Activated T-cell treated with anti-CD3 and anti-CD28 coated beads, Interleukin-2, amount 50 U/mL, for 4 hours (primary cell): ENCODE results near the gene ESR1. TPM values are rescaled to one million over a fixed set of nuclear protein-coding genes. Genes with fewer than 3 reads are reported as not detected.
"Not testable (repeated sequence)": the region's sequence is repeated elsewhere in the genome, so short reads cannot be mapped to it uniquely, and the experiment has no call there.

Experiments
- ATAC-seq, 2 donors: fragments of 200-7000 bp; cut with Tn5 transposase; one replicate each; pipeline ENCODE4 v1.10.0; 2021
- DNase-seq: peaks from one replicate; pipeline ENCODE4 v3.0.0-alpha.2; 2020
- H3K27me3 Mint-ChIP-seq: one replicate; pipeline ENCODE4 v1.8.0; 2021; ENCODE audit warnings: low read depth, mixed read lengths
- H3K36me3 Mint-ChIP-seq: one replicate; pipeline ENCODE4 v1.8.0; 2022; ENCODE audit warnings: mixed read lengths; ENCODE audit not compliant: insufficient read depth
- H3K4me1 Mint-ChIP-seq: one replicate; pipeline ENCODE4 v1.8.0; 2021; ENCODE audit warnings: low read depth, mixed read lengths
- H3K4me3 Mint-ChIP-seq: one replicate; pipeline ENCODE4 v1.8.0; 2021; ENCODE audit warnings: mild to moderate bottlenecking, moderate library complexity, mixed read lengths
- H3K9me3 Mint-ChIP-seq: one replicate; pipeline ENCODE4 v1.8.0; 2021; ENCODE audit warnings: mixed read lengths
- total RNA-seq, 3 donors: library from RNA; stranded (reverse); gene quantifications; one replicate each; pipeline ENCODE4 v1.2.1, GENCODE V29; 2021

ESR1 gene
- total RNA-seq, 3 donors from 2014 or later: 0.13 to 0.68 (median 0.54) TPM

DNA sequence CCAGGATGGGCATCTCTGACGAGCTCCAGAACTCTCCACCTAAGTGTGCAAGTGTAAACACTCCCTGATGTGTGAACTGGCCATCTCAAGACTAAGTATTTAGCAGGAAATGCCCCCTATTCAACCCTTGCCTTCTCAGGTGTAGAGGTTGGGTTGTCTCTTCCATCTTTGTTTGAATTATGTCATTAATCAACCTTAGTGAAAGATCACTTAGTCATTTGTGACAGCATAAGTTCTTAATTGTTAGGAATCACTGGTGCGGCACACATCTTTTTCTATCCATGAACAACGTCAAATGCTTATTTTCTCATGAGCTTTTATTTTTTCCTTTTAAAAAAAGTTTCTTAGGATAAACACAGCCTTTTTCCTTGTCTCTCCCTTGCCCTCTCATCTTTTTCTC lies 151.6 kb downstream of the ESR1 start:
- H3K4me1 Mint-ChIP-seq: peaks cover 18% of the 10 kb centered on the region
- no peak for ATAC-seq
- no peak overlapping the region for H3K4me3 Mint-ChIP-seq

DNA sequence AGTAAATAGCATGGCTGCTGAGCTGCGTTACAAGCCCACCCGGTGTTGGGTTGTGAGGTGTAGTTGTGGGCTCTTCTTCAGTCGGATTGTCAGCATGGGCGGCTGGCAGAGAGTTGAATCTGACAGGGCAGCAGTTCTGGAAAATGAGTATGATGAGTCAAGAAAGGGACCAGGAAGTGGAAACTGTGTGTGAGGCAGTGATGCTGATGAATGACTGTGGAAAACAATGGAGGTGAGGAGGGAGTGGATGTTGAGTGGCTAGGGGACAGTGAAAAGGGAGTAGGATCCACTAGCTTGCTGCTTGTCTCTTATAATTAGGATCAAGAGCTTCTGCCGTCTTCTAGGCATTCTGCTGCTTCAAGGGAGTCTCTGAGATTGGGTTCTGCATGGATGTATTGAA lies 154.3 kb downstream of the ESR1 start:
- Mint-ChIP-seq H3K27me3 (peaks cover 2% of the 10 kb centered on the region), H3K9me3 (no peaks in the 10 kb centered on the region), H3K4me1 (peaks cover 18% of the 10 kb centered on the region), H3K36me3 (no peaks in the 10 kb centered on the region), H3K4me3 (no peak overlapping the region)
- DNase-seq: no peak
- no peak for ATAC-seq

More for the DNA sequence above, 151.6 kb downstream of the ESR1 start:
- no peak for DNase-seq
- no peaks in the 10 kb centered on the region for H3K27me3 Mint-ChIP-seq
- H3K36me3 Mint-ChIP-seq: no peaks in the 10 kb centered on the region
- no peaks in the 10 kb centered on the region for H3K9me3 Mint-ChIP-seq

DNA sequence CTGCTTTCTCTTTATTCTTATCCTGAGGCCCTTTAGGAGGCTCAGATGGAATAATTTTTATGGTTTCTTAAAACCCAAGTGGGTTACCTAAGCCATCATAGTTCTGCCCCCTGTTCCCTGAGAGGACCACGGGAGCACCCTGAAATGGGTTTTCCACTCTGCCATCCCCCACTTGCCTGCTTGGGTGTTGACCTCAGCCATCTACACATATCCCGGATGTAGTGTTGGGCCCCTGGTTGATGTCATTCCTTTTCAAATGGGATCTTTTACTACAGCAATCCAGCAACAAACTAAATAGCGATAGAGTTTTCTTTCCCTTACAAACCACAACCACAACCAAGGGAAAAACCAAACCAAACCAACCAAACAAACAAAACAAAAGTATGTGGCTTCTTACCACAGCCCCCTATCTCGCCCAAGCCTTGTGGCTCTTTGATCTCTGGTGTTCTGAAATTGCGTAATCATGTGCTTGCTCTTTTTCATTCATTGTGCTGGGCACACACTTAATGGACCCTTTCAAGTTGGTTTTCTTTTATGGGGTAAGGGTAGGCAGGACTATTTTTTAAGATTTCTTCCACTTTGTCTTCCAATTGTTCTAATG lies 154.9 kb downstream of the ESR1 start:
- Mint-ChIP-seq H3K4me1 (peaks cover 18% of the 10 kb centered on the region), H3K4me3 (no peak overlapping the region), H3K36me3 (peaks cover 4% of the 10 kb centered on the region), H3K9me3 (peaks cover 2% of the 10 kb centered on the region), H3K27me3 (peaks cover 3% of the 10 kb centered on the region)
- ATAC-seq: no peak
- DNase-seq: no peak

DNA sequence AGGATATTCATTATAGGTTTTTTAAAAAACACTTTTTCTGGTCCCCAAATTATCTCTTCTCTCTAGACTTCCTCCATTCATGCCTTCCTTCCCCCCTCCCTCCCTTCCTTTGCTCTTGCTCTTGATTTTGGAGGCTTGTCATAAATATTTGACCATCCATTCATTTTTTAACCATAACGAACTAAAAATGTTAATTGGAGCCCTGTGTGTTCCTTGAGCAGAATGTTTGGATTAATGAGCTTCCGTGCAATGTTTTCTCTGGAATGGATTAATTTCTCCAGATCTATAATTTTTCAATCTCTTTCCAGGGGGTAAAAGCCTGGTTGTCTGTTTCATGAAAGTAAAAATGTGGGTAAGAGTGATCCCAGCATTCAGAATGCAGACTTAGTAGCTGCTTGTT lies 155.5 kb downstream of the ESR1 start:
- Mint-ChIP-seq H3K4me3 (no peak overlapping the region), H3K36me3 (peaks cover 5% of the 10 kb centered on the region), H3K27me3 (peaks cover 6% of the 10 kb centered on the region), H3K4me1 (peaks cover 18% of the 10 kb centered on the region), H3K9me3 (peaks cover 3% of the 10 kb centered on the region)
- ATAC-seq (no peak), DNase-seq (no peak)

DNA sequence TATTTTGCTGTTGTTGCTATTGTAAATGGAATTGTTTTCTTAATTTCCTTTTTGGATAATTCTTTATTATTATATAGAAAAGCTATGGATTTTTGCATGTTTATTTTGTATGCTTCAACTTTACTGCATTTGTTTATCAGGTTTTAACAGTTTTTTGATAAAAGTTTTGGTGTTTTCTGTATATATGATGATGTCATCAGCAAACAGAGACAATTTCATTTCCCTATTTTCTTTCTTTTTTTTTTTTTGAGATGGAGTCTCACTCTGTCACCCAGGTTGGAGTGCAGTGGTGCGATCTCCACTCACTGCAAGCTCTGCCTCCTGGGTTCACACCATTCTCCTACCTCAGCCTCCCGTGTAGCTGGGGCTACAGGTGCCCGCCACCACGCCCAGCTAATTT lies 156.9 kb downstream of the ESR1 start:
- not testable (repeated sequence) for H3K36me3 Mint-ChIP-seq, H3K27me3 Mint-ChIP-seq, H3K4me3 Mint-ChIP-seq, DNase-seq, ATAC-seq, H3K9me3 Mint-ChIP-seq
- H3K4me1 Mint-ChIP-seq: peaks cover 18% of the 10 kb centered on the region

DNA sequence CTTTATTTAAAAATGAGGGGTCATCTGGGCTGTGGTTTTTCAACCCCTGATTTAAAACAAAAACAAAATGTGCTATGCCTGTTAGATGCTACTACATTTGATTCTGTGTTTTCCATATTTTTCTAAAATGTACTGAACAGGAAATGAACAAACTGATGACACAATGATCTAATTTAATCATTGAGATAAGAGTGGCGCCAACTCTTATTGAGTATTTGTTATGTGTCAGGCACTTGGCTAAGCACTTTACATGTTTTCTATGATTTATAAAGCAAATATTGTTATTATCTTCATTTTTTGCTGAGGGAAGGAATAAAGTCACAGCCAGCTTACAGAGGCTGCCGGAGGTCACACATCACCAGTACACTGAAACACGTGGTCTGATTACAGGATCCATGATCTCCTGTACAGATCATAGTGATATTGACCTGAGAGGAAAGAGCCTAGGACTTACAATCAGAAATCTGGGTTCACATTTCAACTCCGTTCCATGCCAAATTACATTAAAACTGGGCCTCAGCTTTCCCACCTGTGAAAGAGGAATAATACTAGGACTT lies 166.7 kb downstream of the ESR1 start:
- ATAC-seq: no peak
- Mint-ChIP-seq H3K36me3 (peaks cover 2% of the 10 kb centered on the region), H3K27me3 (peaks cover 8% of the 10 kb centered on the region), H3K9me3 (no peaks in the 10 kb centered on the region), H3K4me1 (no peaks in the 10 kb centered on the region), H3K4me3 (no peak overlapping the region)
- no peak for DNase-seq

DNA sequence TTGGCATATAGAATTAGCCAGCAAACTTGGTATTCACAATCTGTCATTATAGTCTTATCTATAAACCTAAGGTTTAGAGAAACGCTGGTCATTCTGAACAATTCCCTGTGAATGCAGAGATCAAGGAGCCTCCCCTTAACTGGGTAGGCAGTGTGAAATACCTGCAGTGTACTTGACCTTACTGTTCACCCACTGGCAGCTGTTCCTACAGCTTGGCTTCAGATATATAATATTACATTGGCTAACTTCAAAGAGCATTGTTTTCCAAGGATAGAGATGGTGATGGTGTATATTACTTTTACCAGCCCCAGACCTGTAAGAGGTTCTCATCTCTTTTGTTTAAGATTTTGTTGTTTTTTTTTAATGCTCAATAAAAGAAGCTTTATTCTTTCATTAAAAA lies 168.3 kb downstream of the ESR1 start:
- Mint-ChIP-seq H3K36me3 (no peaks in the 10 kb centered on the region), H3K27me3 (peaks cover 5% of the 10 kb centered on the region), H3K4me1 (no peaks in the 10 kb centered on the region), H3K9me3 (no peaks in the 10 kb centered on the region), H3K4me3 (no peak overlapping the region)
- DNase-seq (no peak), ATAC-seq (no peak)

DNA sequence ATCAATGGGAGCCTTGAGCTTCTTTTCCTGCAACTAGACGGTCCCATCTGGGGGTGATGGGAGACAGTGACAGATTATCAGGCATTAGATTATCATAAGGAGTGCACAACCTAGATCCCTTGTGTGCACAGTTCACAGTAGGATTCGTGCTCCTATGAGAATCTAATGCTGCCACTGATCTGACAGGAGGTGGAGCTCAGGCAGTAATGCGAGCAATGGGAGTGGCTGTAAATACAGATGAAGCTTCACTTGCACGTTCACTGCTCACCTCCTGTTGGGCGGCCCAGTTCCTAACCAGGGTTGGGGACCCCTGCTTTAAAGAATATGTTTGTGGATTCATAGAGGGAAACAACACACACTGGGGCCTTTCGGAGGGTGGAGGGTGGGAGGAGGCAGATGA lies 180.7 kb downstream of the ESR1 start:
- DNase-seq, H3K4me1 Mint-ChIP-seq, H3K36me3 Mint-ChIP-seq, ATAC-seq, H3K9me3 Mint-ChIP-seq, H3K4me3 Mint-ChIP-seq, H3K27me3 Mint-ChIP-seq: not testable (repeated sequence)

DNA sequence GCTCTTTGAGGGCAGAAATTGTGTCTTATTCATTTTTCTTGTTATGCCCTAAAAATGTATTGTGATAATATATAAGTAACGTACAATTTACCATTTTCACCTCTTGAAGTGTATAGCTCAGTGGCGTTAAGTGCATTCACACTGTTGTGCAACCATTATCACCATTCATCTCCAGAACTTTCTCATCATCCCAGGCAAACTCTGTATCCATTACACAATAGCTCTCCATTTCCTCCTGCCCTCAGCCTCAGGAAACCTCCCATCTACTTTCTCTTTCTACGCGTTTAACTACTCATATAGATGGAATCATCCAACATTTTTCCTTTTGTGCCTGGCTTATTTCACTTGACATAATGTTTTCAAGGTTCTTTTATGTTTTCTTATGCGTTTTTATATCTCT lies 184.6 kb downstream of the ESR1 start:
- Mint-ChIP-seq H3K9me3 (peaks cover 5% of the 10 kb centered on the region), H3K4me1 (no peaks in the 10 kb centered on the region), H3K36me3 (peaks cover 2% of the 10 kb centered on the region), H3K27me3 (no peaks in the 10 kb centered on the region), H3K4me3 (no peak overlapping the region)
- ATAC-seq: no peak
- DNase-seq: no peak

DNA sequence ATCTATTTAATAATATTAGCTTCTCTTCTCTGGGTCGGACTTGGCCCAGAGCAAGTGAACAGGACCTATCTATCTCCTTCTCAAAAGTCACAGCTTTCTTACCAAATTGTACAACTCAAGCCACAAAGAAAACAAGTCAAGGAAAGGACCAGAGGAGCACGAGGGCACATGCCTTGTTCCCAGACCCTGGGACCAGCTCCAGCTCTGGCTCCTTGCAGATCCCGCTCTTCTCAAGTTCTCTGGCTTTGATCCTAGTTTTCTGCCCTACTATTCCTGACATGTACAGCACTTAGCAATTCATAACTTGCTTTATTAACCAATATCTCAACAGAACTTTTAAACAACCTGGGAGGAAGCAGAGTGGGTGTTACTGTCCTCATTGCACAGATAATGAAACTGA lies 185.9 kb downstream of the ESR1 start:
- H3K4me1 Mint-ChIP-seq: no peaks in the 10 kb centered on the region
- peaks cover 2% of the 10 kb centered on the region for H3K36me3 Mint-ChIP-seq
- peaks cover 5% of the 10 kb centered on the region for H3K9me3 Mint-ChIP-seq
- DNase-seq (no peak), ATAC-seq (no peak)
- no peaks in the 10 kb centered on the region for H3K27me3 Mint-ChIP-seq
- H3K4me3 Mint-ChIP-seq: no peak overlapping the region

DNA sequence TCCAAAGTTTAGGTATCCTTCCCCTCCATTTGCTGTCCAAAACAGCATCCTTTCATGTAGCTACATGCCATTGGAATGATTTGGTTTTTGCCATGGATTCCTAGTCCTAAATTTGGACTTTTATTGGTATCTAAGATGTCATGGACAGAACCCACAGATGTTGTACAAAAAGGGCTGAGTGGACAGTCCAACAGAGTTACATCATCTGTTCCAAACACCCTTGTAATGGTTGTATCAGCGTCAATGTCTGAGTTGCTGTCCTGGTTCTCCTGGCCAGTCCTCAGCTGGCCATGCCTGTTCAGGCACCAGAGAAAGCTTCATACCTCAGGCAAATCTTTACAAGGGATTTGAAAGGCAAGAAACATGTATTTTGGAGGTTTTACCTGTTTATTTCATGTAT lies 191.3 kb downstream of the ESR1 start:
- no peaks in the 10 kb centered on the region for H3K9me3 Mint-ChIP-seq
- H3K36me3 Mint-ChIP-seq: peaks cover 2% of the 10 kb centered on the region
- ATAC-seq: no peak
- H3K4me1 Mint-ChIP-seq: no peaks in the 10 kb centered on the region
- no peaks in the 10 kb centered on the region for H3K27me3 Mint-ChIP-seq
- no peak overlapping the region for H3K4me3 Mint-ChIP-seq
- DNase-seq: no peak

DNA sequence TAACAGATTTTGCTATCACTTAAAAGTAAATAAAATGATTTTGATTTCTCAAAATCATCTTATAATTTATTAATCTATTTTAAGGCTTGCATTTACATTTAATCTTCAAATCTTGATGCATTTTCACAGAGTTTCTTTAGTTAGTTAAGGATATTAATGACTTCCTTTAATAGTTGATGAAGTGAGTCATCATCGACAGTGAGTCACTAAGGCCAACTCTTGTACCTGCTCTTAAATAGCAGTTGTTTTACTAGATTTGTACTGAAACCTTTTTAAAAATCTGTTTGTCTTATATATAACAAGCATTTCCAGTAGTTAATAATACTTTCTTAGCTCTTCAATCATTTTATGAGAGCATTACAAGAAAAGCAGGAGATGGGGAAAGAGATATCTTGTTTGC lies 191.7 kb downstream of the ESR1 start:
- peaks cover 2% of the 10 kb centered on the region for H3K36me3 Mint-ChIP-seq
- H3K27me3 Mint-ChIP-seq: no peaks in the 10 kb centered on the region
- H3K4me3 Mint-ChIP-seq: no peak overlapping the region
- DNase-seq: no peak
- H3K4me1 Mint-ChIP-seq: no peaks in the 10 kb centered on the region
- no peaks in the 10 kb centered on the region for H3K9me3 Mint-ChIP-seq
- ATAC-seq: no peak

DNA sequence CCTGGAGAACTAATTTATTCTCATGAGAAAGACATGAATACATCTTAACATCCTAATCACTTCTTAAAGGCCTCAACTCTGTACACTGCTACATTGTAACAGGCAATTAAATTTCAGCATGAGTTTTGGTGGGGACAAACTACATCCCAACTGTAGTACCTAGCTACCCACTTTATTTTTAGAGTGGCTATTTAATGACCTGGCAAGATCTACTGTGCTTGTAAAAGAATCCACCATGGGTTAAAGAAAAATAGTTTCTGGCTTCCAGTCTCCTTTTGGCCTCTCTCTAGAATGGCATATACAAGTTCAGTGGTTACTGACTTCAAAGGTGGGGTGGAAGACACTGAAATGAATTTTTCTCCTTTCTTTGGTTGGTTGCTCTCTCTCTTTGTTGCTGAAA lies 193.9 kb downstream of the ESR1 start:
- no peaks in the 10 kb centered on the region for H3K4me1 Mint-ChIP-seq
- no peaks in the 10 kb centered on the region for H3K36me3 Mint-ChIP-seq
- DNase-seq: no peak
- H3K9me3 Mint-ChIP-seq: no peaks in the 10 kb centered on the region
- H3K27me3 Mint-ChIP-seq: no peaks in the 10 kb centered on the region
- ATAC-seq: no peak
- no peak overlapping the region for H3K4me3 Mint-ChIP-seq

DNA sequence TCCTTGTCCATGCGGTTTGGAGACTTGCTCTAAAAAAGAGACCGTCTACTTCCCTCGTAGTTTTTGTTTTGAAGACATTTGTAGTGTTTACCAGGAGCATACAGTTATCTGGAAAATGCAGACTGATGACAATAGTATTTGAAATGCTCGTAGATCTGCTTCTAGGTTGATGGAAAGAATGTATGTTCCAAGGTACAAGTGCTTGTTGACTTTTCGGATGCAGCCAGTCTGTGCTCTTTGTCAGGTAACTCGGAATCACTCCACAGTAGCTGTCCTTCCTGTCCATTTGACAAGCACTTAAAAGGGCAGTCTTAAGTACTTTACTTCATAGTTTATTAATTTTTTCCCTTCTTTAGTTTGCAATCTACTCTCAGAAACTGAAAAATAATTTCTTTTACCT lies 194.8 kb downstream of the ESR1 start:
- Mint-ChIP-seq H3K36me3 (no peaks in the 10 kb centered on the region), H3K27me3 (no peaks in the 10 kb centered on the region), H3K4me1 (no peaks in the 10 kb centered on the region), H3K4me3 (no peak overlapping the region), H3K9me3 (no peaks in the 10 kb centered on the region)
- ATAC-seq (no peak), DNase-seq (no peak)

DNA sequence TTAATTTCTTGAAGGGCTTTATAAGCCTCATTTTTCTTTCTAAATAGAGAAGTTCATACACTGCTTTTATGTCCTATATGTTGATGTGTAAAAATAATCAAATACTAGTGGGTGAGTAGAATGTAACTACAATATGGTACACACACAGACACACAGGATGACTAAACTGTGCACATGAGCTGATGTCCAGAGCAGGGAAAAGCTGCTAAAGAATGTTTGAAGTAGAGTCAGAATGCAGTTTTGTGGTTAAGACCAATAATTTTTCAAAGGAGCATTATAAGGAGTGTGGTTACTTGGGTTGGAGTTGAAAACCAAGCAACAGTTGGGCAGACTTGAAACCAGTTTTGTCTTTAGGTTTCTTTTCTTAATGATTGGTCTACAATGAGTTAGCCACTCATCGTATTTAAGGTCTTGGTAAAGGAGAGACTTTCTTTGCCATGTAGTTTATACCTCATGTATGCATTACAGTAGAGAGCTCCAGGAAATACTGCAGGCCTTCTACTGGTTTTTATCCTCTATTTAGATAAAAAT lies 196.6 kb downstream of the ESR1 start:
- Mint-ChIP-seq H3K4me3 (no peak overlapping the region), H3K27me3 (no peaks in the 10 kb centered on the region), H3K4me1 (no peaks in the 10 kb centered on the region), H3K9me3 (no peaks in the 10 kb centered on the region), H3K36me3 (no peaks in the 10 kb centered on the region)
- DNase-seq (no peak), ATAC-seq (no peak)
